ENCODE data around the gene BLOC1S4.

The BLOC1S4 gene

DNA sequence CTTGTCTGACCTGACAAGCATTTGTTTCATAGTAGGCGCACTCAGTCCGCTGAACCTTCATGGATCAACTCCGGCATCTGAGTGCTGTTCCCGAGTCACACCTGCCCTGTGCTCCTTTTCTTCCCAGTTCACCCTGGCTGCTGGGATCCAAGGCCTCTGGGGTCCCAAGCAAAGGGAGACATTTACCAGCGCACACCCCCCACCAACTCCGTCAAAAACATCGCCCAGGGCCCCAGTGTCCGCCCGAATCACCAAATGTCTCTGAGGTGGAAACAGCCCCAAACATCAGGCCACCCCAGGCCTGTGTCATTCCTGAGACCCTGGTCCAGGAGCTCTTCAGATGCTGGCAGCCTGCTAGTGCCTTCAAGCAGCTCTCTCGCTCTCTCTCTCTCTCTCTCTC is 5.1 kb downstream of the BLOC1S4 start:
- Histone ChIP-seq H4K20me1 (ENCODE audit: low read depth, low read length) (no peaks in the 10 kb centered on the region), H3K27ac (ENCODE audit: low read depth, low read length) (no peak overlapping the region), H3K9me2 (replicated peaks; ENCODE audit: insufficient read depth, low read length) (no peaks in the 10 kb centered on the region), H2AFZ (ENCODE audit: low read depth, low read length, severe bottlenecking) (no peak overlapping the region), H3K4me2 (ENCODE audit: low read depth, low read length, poor library complexity, severe bottlenecking) (no peak overlapping the region), H3K79me2 (ENCODE audit: insufficient read depth, low read length) (peaks cover 18% of the 10 kb centered on the region), H3F3A (ENCODE audit: insufficient read depth) (0 out of 2 replicates have a peak, but pooled peaks cover 4% of the 10 kb centered on the region), H3K4me3 (ENCODE audit: insufficient read depth, low read length, poor library complexity, severe bottlenecking) (no peak overlapping the region), H3K9ac (ENCODE audit: low read length) (no peak overlapping the region), H3K27me3 (ENCODE audit: low read length) (no peaks in the 10 kb centered on the region), H3K36me3 (ENCODE audit: low read length) (no peaks in the 10 kb centered on the region), H3K9me3 (ENCODE audit: insufficient read depth, low read length) (no peaks in the 10 kb centered on the region)
- no peak for TF ChIP-seq EZH2phosphoT487 (conservative IDR thresholded peaks at IDR 0.05; ENCODE audit: low read length)
- TF ChIP-seq, protein P1, sequence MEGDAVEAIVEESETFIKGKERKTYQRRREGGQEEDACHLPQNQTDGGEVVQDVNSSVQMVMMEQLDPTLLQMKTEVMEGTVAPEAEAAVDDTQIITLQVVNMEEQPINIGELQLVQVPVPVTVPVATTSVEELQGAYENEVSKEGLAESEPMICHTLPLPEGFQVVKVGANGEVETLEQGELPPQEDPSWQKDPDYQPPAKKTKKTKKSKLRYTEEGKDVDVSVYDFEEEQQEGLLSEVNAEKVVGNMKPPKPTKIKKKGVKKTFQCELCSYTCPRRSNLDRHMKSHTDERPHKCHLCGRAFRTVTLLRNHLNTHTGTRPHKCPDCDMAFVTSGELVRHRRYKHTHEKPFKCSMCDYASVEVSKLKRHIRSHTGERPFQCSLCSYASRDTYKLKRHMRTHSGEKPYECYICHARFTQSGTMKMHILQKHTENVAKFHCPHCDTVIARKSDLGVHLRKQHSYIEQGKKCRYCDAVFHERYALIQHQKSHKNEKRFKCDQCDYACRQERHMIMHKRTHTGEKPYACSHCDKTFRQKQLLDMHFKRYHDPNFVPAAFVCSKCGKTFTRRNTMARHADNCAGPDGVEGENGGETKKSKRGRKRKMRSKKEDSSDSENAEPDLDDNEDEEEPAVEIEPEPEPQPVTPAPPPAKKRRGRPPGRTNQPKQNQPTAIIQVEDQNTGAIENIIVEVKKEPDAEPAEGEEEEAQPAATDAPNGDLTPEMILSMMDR (IDR thresholded peaks at IDR 0.05; ENCODE audit: insufficient read depth, low read length, poor library complexity, severe bottlenecking) = no peak

DNA sequence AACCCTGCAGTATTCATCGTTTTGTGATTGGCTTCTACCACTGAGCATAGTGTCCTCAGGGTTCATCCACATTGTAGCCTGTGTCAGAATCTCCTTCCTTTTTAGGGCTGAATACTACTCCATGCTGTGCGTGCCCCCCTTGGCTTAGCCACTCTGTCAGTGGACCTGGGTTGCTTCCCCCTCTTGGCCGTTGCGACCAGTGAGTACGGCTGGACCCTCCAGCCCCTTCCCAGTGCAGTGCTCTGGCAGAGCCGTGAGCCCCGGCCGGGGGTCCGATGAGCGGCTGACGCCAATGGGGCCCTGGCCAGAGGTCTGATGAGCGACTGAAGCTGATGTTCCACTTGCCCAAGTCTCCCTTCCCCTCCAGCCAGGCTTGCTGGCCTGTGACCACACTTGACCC is 6.9 kb downstream of the BLOC1S4 start:
- Histone ChIP-seq H3K4me2 (ENCODE audit: low read depth, low read length, poor library complexity, severe bottlenecking) (no peak overlapping the region), H3K79me2 (ENCODE audit: insufficient read depth, low read length) (0 out of 2 replicates have a peak, but pooled peaks cover 4% of the 10 kb centered on the region), H3K27ac (ENCODE audit: low read depth, low read length) (no peak overlapping the region), H3K27me3 (ENCODE audit: low read length) (no peaks in the 10 kb centered on the region), H3K9ac (ENCODE audit: low read length) (no peak overlapping the region), H3F3A (ENCODE audit: insufficient read depth) (no peaks in the 10 kb centered on the region), H2AFZ (ENCODE audit: low read depth, low read length, severe bottlenecking) (no peak overlapping the region), H3K9me3 (ENCODE audit: insufficient read depth, low read length) (no peaks in the 10 kb centered on the region), H3K4me3 (ENCODE audit: insufficient read depth, low read length, poor library complexity, severe bottlenecking) (no peak overlapping the region), H3K9me2 (replicated peaks; ENCODE audit: insufficient read depth, low read length) (no peaks in the 10 kb centered on the region), H3K36me3 (ENCODE audit: low read length) (no peaks in the 10 kb centered on the region), H4K20me1 (ENCODE audit: low read depth, low read length) (no peaks in the 10 kb centered on the region)
- TF ChIP-seq, protein P1 (IDR thresholded peaks at IDR 0.05; ENCODE audit: insufficient read depth, low read length, poor library complexity, severe bottlenecking) = no peak
- no peak for TF ChIP-seq EZH2phosphoT487 (conservative IDR thresholded peaks at IDR 0.05; ENCODE audit: low read length)

DNA sequence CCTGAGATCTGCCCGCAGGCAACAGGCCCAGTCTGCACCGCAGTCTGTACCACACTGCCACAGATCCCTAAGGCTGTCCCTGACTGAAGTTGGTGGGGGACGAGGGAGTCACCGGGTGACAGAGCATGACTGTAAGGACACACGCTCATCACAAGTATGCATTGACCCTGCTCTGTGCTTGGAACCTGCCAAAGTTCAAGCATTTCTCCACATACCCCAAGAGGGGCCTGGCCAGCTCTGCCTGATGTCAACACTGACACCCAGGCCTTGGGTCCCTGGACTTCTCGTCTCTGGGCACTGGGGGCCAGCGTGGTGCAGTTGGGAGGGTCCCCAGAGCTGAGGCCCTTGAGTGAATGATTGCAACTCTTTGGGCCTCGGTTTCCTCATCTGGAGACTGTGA is 7.9 kb downstream of the BLOC1S4 start:
- Histone ChIP-seq H3K9me2 (replicated peaks; ENCODE audit: insufficient read depth, low read length) (no peaks in the 10 kb centered on the region), H3K9me3 (ENCODE audit: insufficient read depth, low read length) (no peaks in the 10 kb centered on the region), H4K20me1 (ENCODE audit: low read depth, low read length) (no peaks in the 10 kb centered on the region), H2AFZ (ENCODE audit: low read depth, low read length, severe bottlenecking) (no peak overlapping the region), H3F3A (ENCODE audit: insufficient read depth) (no peaks in the 10 kb centered on the region), H3K9ac (ENCODE audit: low read length) (no peak overlapping the region), H3K79me2 (ENCODE audit: insufficient read depth, low read length) (no peaks in the 10 kb centered on the region), H3K4me3 (ENCODE audit: insufficient read depth, low read length, poor library complexity, severe bottlenecking) (no peak overlapping the region), H3K36me3 (ENCODE audit: low read length) (no peaks in the 10 kb centered on the region), H3K27me3 (ENCODE audit: low read length) (no peaks in the 10 kb centered on the region), H3K27ac (ENCODE audit: low read depth, low read length) (no peak overlapping the region), H3K4me2 (ENCODE audit: low read depth, low read length, poor library complexity, severe bottlenecking) (no peak overlapping the region)
- TF ChIP-seq, protein P1 (IDR thresholded peaks at IDR 0.05; ENCODE audit: insufficient read depth, low read length, poor library complexity, severe bottlenecking) = no peak
- no peak for TF ChIP-seq EZH2phosphoT487 (conservative IDR thresholded peaks at IDR 0.05; ENCODE audit: low read length)

Data from SU-DHL-6 (cell line).